ENCODE results near the gene REEP1. TPM values are rescaled to one million over a fixed set of nuclear protein-coding genes. Genes with fewer than 3 reads are reported as not detected.

The REEP1 gene
- total and polyA plus RNA-seq, 8 donors = 1.4 to 7.0 (median 4.0) TPM

GRCh38 chr2:86281066-86281700, 56.2 kb downstream of the REEP1 start:
- H3K4me3 ChIP-seq = no peak overlapping the region
- no peaks in the 10 kb centered on the region for H3K9me3 ChIP-seq
- intact Hi-C loops (cut with DNase I) = no loop called here
- H3K36me3 ChIP-seq = no peaks in the 10 kb centered on the region
- H3K27me3 ChIP-seq = no peaks in the 10 kb centered on the region
- FAIRE-seq (no peak), ATAC-seq (no peak), DNase-seq (no peak)
- H3K4me1 ChIP-seq = peaks cover 0 to 17% (median 0%) of the 10 kb centered on the region in 3 donors
- TF ChIP-seq CTCF (IDR thresholded peaks at IDR 0.05) = no peak
- 95 to 96% methylated on average over 14 of the region's 14 CpGs for WGBS, 2 donors
- H3K27ac ChIP-seq = no peak overlapping the region

- Histone ChIP-seq H3K27ac (no peak overlapping the region), H3K36me3 (no peaks in the 10 kb centered on the region), H3K9me3 (no peaks in the 10 kb centered on the region), H3K4me1 (peaks cover 0 to 16% (median 1%) of the 10 kb centered on the region in 3 donors), H3K4me3 (no peak overlapping the region), H3K27me3 (no peaks in the 10 kb centered on the region)
- 60 to 66% methylated on average over 5 of the region's 5 CpGs for WGBS, 2 donors
- FAIRE-seq (no peak), DNase-seq (no peak), ATAC-seq (peak in 1 of 4 donors; percentile 26)
- intact Hi-C loops (cut with DNase I) = no loop called here
- TF ChIP-seq CTCF (IDR thresholded peaks at IDR 0.05) = no peak
Observed at GRCh38 chr2:86280191-86280667, 57.2 kb downstream of the REEP1 start.

- Histone ChIP-seq H3K27ac (no peak overlapping the region), H3K27me3 (no peaks in the 10 kb centered on the region), H3K36me3 (no peaks in the 10 kb centered on the region), H3K4me3 (no peak overlapping the region), H3K9me3 (no peaks in the 10 kb centered on the region), H3K4me1 (peaks cover 0 to 5% (median 4%) of the 10 kb centered on the region in 3 donors)
- ATAC-seq = no peak
- intact Hi-C loops (cut with DNase I) = no loop called here
- TF ChIP-seq CTCF (IDR thresholded peaks at IDR 0.05) = no peak
- no peak for FAIRE-seq
- no peak for DNase-seq
- 98 to 100% methylated on average over 3 of the region's 3 CpGs for WGBS, 2 donors
Observed at GRCh38 chr2:86275962-86276361, 61.5 kb downstream of the REEP1 start.

GRCh38 chr2:86275384-86275799, 62.0 kb downstream of the REEP1 start:
- ATAC-seq (no peak), DNase-seq (no peak), FAIRE-seq (no peak)
- no peak overlapping the region for H3K4me3 ChIP-seq
- 76 to 92% methylated on average over 4 of the region's 4 CpGs for WGBS, 2 donors
- intact Hi-C loops (cut with DNase I) = no loop called here
- H3K9me3 ChIP-seq = no peaks in the 10 kb centered on the region
- no peaks in the 10 kb centered on the region for H3K36me3 ChIP-seq
- TF ChIP-seq CTCF (IDR thresholded peaks at IDR 0.05) = no peak
- H3K27ac ChIP-seq = no peak overlapping the region
- H3K27me3 ChIP-seq = no peaks in the 10 kb centered on the region
- H3K4me1 ChIP-seq = peaks cover 0 to 5% (median 4%) of the 10 kb centered on the region in 3 donors

GRCh38 chr2:86274918-86275275, 62.5 kb downstream of the REEP1 start:
- ATAC-seq (peak; percentile 89 to 97 (median 92)), FAIRE-seq (no peak), DNase-seq (peak; percentile 66 to 88 (median 80))
- H3K4me3 ChIP-seq = no peak overlapping the region
- peak overlapping the region in 1 of 4 donors; percentile 20 for H3K27ac ChIP-seq
- TF ChIP-seq CTCF (IDR thresholded peaks at IDR 0.05) = no peak
- 47 to 49% methylated on average over 3 of the region's 3 CpGs for WGBS, 2 donors
- H3K9me3 ChIP-seq = no peaks in the 10 kb centered on the region
- intact Hi-C loops (cut with DNase I) = no loop called here
- no peaks in the 10 kb centered on the region for H3K27me3 ChIP-seq
- no peaks in the 10 kb centered on the region for H3K36me3 ChIP-seq
- peaks cover 0 to 5% (median 4%) of the 10 kb centered on the region in 3 donors for H3K4me1 ChIP-seq

Data from pancreas (tissue), 10 donors.